Ovary (tissue), 9 donors: ENCODE results near the gene ZCCHC2. TPM values are rescaled to one million over a fixed set of nuclear protein-coding genes. Genes with fewer than 3 reads are reported as not detected.

Experiments used
- DNase-seq, 5 donors: peaks; one replicate each; pipeline ENCODE4 v3.0.0-alpha.2; 2019 to 2020
- H3K27ac ChIP-seq, 2 donors: fragments of 200-600 bp; one replicate each; pipeline versions ENCODE4 v1.5.1 to v1.8.0; 2019 to 2022
- H3K27me3 ChIP-seq: fragments of 200-600 bp; one replicate; pipeline ENCODE4 v1.8.0; 2022
- H3K36me3 ChIP-seq: fragments of 200-600 bp; sonication (generic); one replicate; pipeline ENCODE4 v1.5.1; 2019
- H3K4me1 ChIP-seq: one replicate; pipeline ENCODE4 v1.8.1; 2013; ENCODE audit warnings: mild to moderate bottlenecking, moderate library complexity; ENCODE audit not compliant: insufficient read depth
- H3K4me3 ChIP-seq: fragments of 200-600 bp; sonication (generic); one replicate; pipeline ENCODE4 v1.5.1; 2017
- H3K9me3 ChIP-seq, 2 donors: fragments of 200-600 bp in 1 of 2; sonication (generic) in 1 of 2; one replicate each; pipeline versions ENCODE4 v1.5.1 to v1.8.1; 2013 to 2019; ENCODE audit warnings: mild to moderate bottlenecking in 1 of 2, moderate library complexity in 1 of 2
- CTCF ChIP-seq, 3 donors: fragments of 450-650 bp in 2 of 3; fragments of 200-600 bp in 1 of 3; IDR thresholded peaks; one replicate each; pipeline versions ENCODE4 v1.5.1 to v1.8.0; 2016 to 2022; ENCODE audit warnings: antibody characterized with exemption in 3 of 3, mild to moderate bottlenecking in 1 of 3
- EP300 ChIP-seq: sonication (generic); formaldehyde crosslinking; IDR thresholded peaks from one replicate; pipeline ENCODE4 v1.6.1; 2017; ENCODE audit warnings: antibody characterized with exemption
- POLR2A ChIP-seq: fragments of 450-650 bp; IDR thresholded peaks from one replicate; pipeline ENCODE4 v1.6.1; 2017; ENCODE audit warnings: antibody characterized with exemption, mild to moderate bottlenecking, moderate library complexity
- WGBS, 3 donors: extraction: QIAGEN DNeasy Blood & Tissue Kit in 1 of 3; methylation state at CpG; one replicate each; pipeline versions ENCODE4 v1.1.5 to v1.1.7; 2013 to 2017; 5-methylcytosine and 5-hydroxymethylcytosine counted together
- intact Hi-C, 4 donors: fragments of 100-400 bp; cut with DNase I; formaldehyde crosslinking; loops; one replicate each; pipeline versions ENCODE4 v1.11.0 to v1.15.1; 2022 to 2023
- polyA plus RNA-seq, 2 donors: library from polyadenylated mRNA; stranded (reverse); fragments of 200-250 nt in 1 of 2; fragments of 350-450 nt in 1 of 2; fragmentation: Illumina TruSeq in 1 of 2; extraction: RNeasy Lipid Tissue Mini Kit (QIAGEN cat#74804) in 1 of 2; gene quantifications; one replicate each; pipeline ENCODE4 v1.2.3, GENCODE V29; 2013 to 2014
- total RNA-seq, 7 donors: library from RNA; depleted of rRNA in 2 of 7; stranded (reverse); fragments of >200 nt in 2 of 7; fragmentation: NEBNext Ultra II Directional in 3 of 7; extraction: Animal tissue kit (Norgen Biotek cat#: 25700) in 3 of 7; gene quantifications; one replicate each; pipeline versions ENCODE4 v1.1.0 to v1.2.4, GENCODE V29; 2016 to 2023
- donor health status: DM: no; HTN: no; CAD: no; lungs with moderate emphysema.
- donor health status: DM: no; HTN: no; CAD: no.
- donor health status: Bipolar disorder and iron deficiency.
- donor health status: DM: yes; HTN: yes; CAD: no.
- donor health status: DM: no; HTN: no; CAD: no.
- donor health status: DM: yes; HTN: yes; CAD: no.

The ZCCHC2 gene
- total and polyA plus RNA-seq, 9 donors = 7.7 to 24.5 (median 21.9) TPM

- no peaks in the 10 kb centered on the region for H3K9me3 ChIP-seq
- peak overlapping the region; percentile 90 for H3K4me3 ChIP-seq
- intact Hi-C loops = loop anchor here in 2 of 4 donors (10.0 kb wide), 2 partner anchors 839 to 899 kb away; partner anchors contain the start of genes KDSR (in 1 of the 2) and VPS4B (in 1 of the 2)
- 77 to 90% (median 78%) methylated on average over 9 of the region's 9 CpGs for WGBS, 3 donors
- no peaks in the 10 kb centered on the region for H3K27me3 ChIP-seq
- no peak for DNase-seq
- H3K4me1 ChIP-seq = peaks cover 8% of the 10 kb centered on the region
- peak overlapping the region in 1 of 2 donors; percentile 87 for H3K27ac ChIP-seq
- TF ChIP-seq EP300 (no peak), CTCF (IDR thresholded peaks at IDR 0.05) (no peak), POLR2A (no peak)
- H3K36me3 ChIP-seq = no peaks in the 10 kb centered on the region
These were observed 2.8 kb downstream of the ZCCHC2 start for GRCh38 chr18:62525608-62526007.

- Histone ChIP-seq H3K27ac (peak overlapping the region; percentile 87 to 98), H3K9me3 (no peaks in the 10 kb centered on the region), H3K36me3 (no peaks in the 10 kb centered on the region), H3K27me3 (no peaks in the 10 kb centered on the region), H3K4me3 (peak overlapping the region; percentile 90), H3K4me1 (peaks cover 8% of the 10 kb centered on the region)
- TF ChIP-seq EP300 = no peak
- TF ChIP-seq CTCF (IDR thresholded peaks at IDR 0.05) = no peak
- TF ChIP-seq POLR2A = peak; percentile 85
- intact Hi-C loops = loop anchor here in 2 of 4 donors (10.0 kb wide), 2 partner anchors 838 to 898 kb away; partner anchors contain the start of genes KDSR (in 1 of the 2) and VPS4B (in 1 of the 2)
- WGBS, 3 donors = 1 to 2% (median 2%) methylated on average over 60 to 74 of the region's 74 CpGs
- peak; percentile 80 to 91 (median 87) for DNase-seq
These were observed 3.5 kb downstream of the ZCCHC2 start for GRCh38 chr18:62526098-62527025.

GRCh38 chr18:62529597-62529996 is 6.8 kb downstream of the ZCCHC2 start:
- DNase-seq = no peak
- no peaks in the 10 kb centered on the region for H3K36me3 ChIP-seq
- 69 to 81% (median 74%) methylated on average over 5 of the region's 5 CpGs for WGBS, 3 donors
- no peaks in the 10 kb centered on the region for H3K27me3 ChIP-seq
- H3K4me1 ChIP-seq = peaks cover 8% of the 10 kb centered on the region
- no peaks in the 10 kb centered on the region for H3K9me3 ChIP-seq
- H3K27ac ChIP-seq = no peak overlapping the region
- H3K4me3 ChIP-seq = no peak overlapping the region
- intact Hi-C loops = loop anchor here in 2 of 4 donors (10.0 kb wide), 2 partner anchors 835 to 895 kb away; partner anchors contain the start of genes KDSR (in 1 of the 2) and VPS4B (in 1 of the 2)
- TF ChIP-seq EP300 (no peak), POLR2A (no peak), CTCF (IDR thresholded peaks at IDR 0.05) (no peak)

GRCh38 chr18:62531078-62531477 is 8.3 kb downstream of the ZCCHC2 start:
- no peak overlapping the region for H3K27ac ChIP-seq
- H3K4me3 ChIP-seq = no peak overlapping the region
- no peaks in the 10 kb centered on the region for H3K36me3 ChIP-seq
- no peaks in the 10 kb centered on the region for H3K27me3 ChIP-seq
- TF ChIP-seq CTCF (IDR thresholded peaks at IDR 0.05) (no peak), POLR2A (no peak), EP300 (no peak)
- H3K9me3 ChIP-seq = no peaks in the 10 kb centered on the region
- intact Hi-C loops = no loop called here
- DNase-seq = no peak
- H3K4me1 ChIP-seq = peaks cover 3% of the 10 kb centered on the region
- 55 to 66% (median 65%) methylated on average over 4 of the region's 4 CpGs for WGBS, 3 donors
